ENCODE results near the gene CRIP3. TPM values are rescaled to one million over a fixed set of nuclear protein-coding genes. Genes with fewer than 3 reads are reported as not detected.
A peak's percentile ranks its signal among the peaks of the same experiment; 100 is the strongest.

Gene CRIP3
- total and polyA plus RNA-seq, 8 donors: 0.37 to 1.6 (median 0.92) TPM; not detected in 5

DNA sequence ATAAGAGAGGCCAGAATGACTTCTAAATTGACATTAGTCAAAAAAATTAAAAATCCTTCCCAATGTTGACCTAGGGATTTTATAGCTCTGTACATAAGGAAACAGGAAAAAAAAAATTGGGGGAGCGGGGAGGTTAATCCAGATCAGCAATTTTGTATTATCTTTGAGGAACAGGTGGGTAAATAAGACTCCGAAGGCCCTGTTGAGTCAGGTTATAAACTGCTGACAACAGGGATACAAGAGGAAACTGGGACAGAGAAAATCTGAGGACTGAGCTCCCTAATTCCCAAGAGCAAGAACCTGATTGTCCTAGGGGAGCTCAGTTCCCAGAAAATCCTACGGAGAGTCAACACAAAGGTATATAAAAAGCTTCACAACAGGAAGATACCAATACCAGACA is 26.8 kb upstream of the CRIP3 start:
- Histone ChIP-seq H3K4me3 (no peak overlapping the region), H3K27me3 (no peaks in the 10 kb centered on the region), H3K36me3 (peaks cover 21 to 38% (median 35%) of the 10 kb centered on the region in 4 donors), H3K9me3 (no peaks in the 10 kb centered on the region), H3K27ac (peak overlapping the region in 2 of 5 donors; percentile 6 to 33), H3K4me1 (peaks cover 7 to 19% (median 9%) of the 10 kb centered on the region in 4 donors)
- intact Hi-C loops (cut with DNase I; ENCODE audit: low total_unique reads): loop anchor here (10.0 kb wide), 1 partner anchor 61 kb away; no protein-coding TSS in a partner anchor
- no peak for TF ChIP-seq EP300 (IDR thresholded peaks at IDR 0.05)
- peak in 1 of 2 donors; percentile 41 for DNase-seq
- WGBS, 5 donors: 37 to 62% (median 49%) methylated on average over 3 of the region's 3 CpGs

DNA sequence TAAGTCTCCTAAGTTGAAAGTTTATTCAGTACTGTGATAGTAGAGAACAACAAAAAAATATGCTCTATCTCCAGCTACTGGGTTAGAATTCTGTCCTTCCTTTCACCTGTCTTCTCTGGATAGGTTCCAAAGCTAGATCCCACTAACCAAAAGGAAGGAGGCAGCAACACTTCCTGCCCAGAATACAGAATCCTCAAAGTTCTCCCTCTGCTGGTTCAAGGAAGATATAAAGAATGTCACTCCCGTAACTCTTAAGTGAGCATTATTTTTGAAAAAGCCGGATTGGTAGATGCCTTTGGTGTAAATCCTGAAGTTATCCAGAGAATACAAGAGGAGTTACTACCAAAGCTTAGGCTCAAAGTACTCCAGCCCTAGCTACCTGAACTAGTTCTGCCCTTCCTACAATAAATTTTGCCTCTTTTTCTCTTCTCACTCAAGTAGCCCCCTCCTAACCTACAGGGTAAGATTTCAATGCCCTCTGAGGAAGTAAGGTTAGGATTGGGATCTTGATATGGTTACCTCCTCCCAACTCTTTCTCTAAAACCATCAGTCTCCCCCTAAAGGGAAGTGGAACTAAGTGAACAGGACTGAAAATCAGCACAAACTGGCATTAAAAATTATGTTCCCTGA is 26.0 kb upstream of the CRIP3 start:
- H3K27ac ChIP-seq: peak overlapping the region in 1 of 5 donors; percentile 8
- H3K4me3 ChIP-seq: no peak overlapping the region
- peak in 1 of 2 donors; percentile 77 for DNase-seq
- no peaks in the 10 kb centered on the region for H3K9me3 ChIP-seq
- 17 to 26% (median 18%) methylated on average over 2 of the region's 2 CpGs for WGBS, 5 donors
- no peaks in the 10 kb centered on the region for H3K27me3 ChIP-seq
- H3K4me1 ChIP-seq: peaks cover 7 to 19% (median 9%) of the 10 kb centered on the region in 4 donors
- H3K36me3 ChIP-seq: peaks cover 13 to 29% (median 26%) of the 10 kb centered on the region in 4 donors
- TF ChIP-seq POLR2AphosphoS5 (IDR thresholded peaks at IDR 0.05) (no peak), EP300 (IDR thresholded peaks at IDR 0.05) (no peak), POLR2A (IDR thresholded peaks at IDR 0.05) (no peak)
- TF ChIP-seq, protein P1, sequence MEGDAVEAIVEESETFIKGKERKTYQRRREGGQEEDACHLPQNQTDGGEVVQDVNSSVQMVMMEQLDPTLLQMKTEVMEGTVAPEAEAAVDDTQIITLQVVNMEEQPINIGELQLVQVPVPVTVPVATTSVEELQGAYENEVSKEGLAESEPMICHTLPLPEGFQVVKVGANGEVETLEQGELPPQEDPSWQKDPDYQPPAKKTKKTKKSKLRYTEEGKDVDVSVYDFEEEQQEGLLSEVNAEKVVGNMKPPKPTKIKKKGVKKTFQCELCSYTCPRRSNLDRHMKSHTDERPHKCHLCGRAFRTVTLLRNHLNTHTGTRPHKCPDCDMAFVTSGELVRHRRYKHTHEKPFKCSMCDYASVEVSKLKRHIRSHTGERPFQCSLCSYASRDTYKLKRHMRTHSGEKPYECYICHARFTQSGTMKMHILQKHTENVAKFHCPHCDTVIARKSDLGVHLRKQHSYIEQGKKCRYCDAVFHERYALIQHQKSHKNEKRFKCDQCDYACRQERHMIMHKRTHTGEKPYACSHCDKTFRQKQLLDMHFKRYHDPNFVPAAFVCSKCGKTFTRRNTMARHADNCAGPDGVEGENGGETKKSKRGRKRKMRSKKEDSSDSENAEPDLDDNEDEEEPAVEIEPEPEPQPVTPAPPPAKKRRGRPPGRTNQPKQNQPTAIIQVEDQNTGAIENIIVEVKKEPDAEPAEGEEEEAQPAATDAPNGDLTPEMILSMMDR (IDR thresholded peaks at IDR 0.05): peak in 4 of 7 experiments; percentile 9 to 60 (median 36)
- intact Hi-C loops (cut with DNase I; ENCODE audit: low total_unique reads): loop anchor here (10.0 kb wide), 1 partner anchor 60 kb away; no protein-coding TSS in a partner anchor

DNA sequence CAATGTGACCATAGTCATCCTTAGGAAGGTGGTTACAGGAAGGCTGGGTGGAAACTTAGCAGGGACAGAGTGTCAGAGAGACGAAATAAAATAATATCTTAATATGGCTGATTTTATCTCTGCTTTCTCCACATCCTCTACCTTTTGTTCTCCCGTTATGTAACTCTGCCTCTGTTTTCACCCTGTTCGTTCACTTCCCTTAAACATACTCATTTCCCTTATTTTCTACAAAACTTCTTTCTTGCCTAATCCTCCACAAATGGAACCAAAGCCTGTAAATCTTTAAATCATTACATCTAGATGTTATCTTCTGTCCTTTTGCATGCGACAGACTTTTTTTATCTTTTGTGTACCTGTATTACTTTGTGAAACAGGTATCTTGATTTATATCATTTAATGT is 23.3 kb upstream of the CRIP3 start:
- peaks cover 0 to 15% (median 1%) of the 10 kb centered on the region in 4 donors for H3K36me3 ChIP-seq
- intact Hi-C loops (cut with DNase I; ENCODE audit: low total_unique reads): loop anchor here (10.0 kb wide), 1 partner anchor 57 kb away; no protein-coding TSS in a partner anchor
- no peak overlapping the region for H3K27ac ChIP-seq
- no peaks in the 10 kb centered on the region for H3K9me3 ChIP-seq
- 48 to 57% (median 56%) methylated on average over 4 of the region's 4 CpGs for WGBS, 5 donors
- H3K4me1 ChIP-seq: peaks cover 7 to 19% (median 9%) of the 10 kb centered on the region in 4 donors
- H3K27me3 ChIP-seq: no peaks in the 10 kb centered on the region
- DNase-seq: no peak
- no peak overlapping the region for H3K4me3 ChIP-seq
- TF ChIP-seq EP300 (IDR thresholded peaks at IDR 0.05) (no peak), POLR2AphosphoS5 (IDR thresholded peaks at IDR 0.05) (no peak), POLR2A (IDR thresholded peaks at IDR 0.05) (no peak)
- TF ChIP-seq, protein P1 (IDR thresholded peaks at IDR 0.05): no peak

DNA sequence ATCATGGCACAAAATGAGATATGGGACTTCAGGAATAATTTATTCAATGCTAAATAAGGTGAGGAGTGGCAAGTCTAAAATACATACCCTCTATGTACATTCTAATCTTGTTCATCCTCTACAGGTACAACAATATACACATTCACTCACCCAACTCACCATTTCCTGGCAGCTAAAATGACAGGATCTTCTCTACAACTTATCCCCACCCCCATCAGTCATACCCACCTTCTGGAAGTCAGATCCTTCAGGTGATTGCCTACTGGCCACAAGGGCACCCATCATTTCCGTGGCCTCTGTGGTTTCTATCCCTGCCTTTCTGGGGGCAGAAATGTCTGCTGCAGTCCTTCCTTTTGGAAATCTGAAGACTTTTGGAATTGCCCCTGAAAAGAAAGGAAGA is 22.8 kb upstream of the CRIP3 start:
- no peak overlapping the region for H3K27ac ChIP-seq
- 53 to 68% (median 61%) methylated on average over 1 of the region's 1 CpG for WGBS, 5 donors
- H3K27me3 ChIP-seq: no peaks in the 10 kb centered on the region
- no peaks in the 10 kb centered on the region for H3K9me3 ChIP-seq
- no peak for DNase-seq
- intact Hi-C loops (cut with DNase I; ENCODE audit: low total_unique reads): loop anchor here (10.0 kb wide), 1 partner anchor 57 kb away; no protein-coding TSS in a partner anchor
- peaks cover 0 to 16% (median under 1%) of the 10 kb centered on the region in 4 donors for H3K36me3 ChIP-seq
- TF ChIP-seq EP300 (IDR thresholded peaks at IDR 0.05) (no peak), POLR2A (IDR thresholded peaks at IDR 0.05) (no peak), POLR2AphosphoS5 (IDR thresholded peaks at IDR 0.05) (no peak)
- TF ChIP-seq, protein P1 (IDR thresholded peaks at IDR 0.05): no peak
- no peak overlapping the region for H3K4me3 ChIP-seq
- peaks cover 7 to 19% (median 9%) of the 10 kb centered on the region in 4 donors for H3K4me1 ChIP-seq

DNA sequence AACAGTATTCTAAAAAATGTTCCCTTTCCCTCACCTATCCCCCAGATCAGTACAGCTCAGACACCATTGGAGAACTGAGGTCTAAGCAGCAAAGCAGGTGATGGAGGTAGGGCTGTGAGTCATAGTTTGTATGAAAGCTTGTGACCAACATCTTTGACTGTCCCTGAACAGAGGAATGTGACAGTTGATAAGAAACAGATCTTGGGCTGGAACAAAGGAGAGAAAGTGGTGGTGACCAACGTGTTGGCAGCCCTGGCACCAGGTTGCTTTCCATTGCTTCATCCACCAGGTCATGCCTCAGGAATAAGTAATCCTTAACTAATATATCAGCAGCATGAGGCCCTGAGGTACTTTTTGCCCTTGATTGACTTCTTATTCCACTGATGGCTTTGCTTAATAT is 19.9 kb upstream of the CRIP3 start:
- peaks cover 0 to 3% (median 0%) of the 10 kb centered on the region in 4 donors for H3K4me1 ChIP-seq
- DNase-seq: peak in 1 of 2 donors; percentile 20
- 3 to 31% (median 24%) methylated on average over 1 of the region's 1 CpG for WGBS, 5 donors
- TF ChIP-seq, protein P1 (IDR thresholded peaks at IDR 0.05): no peak
- no peak for TF ChIP-seq EP300 (IDR thresholded peaks at IDR 0.05)
- no peak for TF ChIP-seq POLR2A (IDR thresholded peaks at IDR 0.05)
- peak in 1 of 3 donors; percentile 25 for TF ChIP-seq POLR2AphosphoS5 (IDR thresholded peaks at IDR 0.05)
- H3K27ac ChIP-seq: no peak overlapping the region
- H3K27me3 ChIP-seq: no peaks in the 10 kb centered on the region
- no peak overlapping the region for H3K4me3 ChIP-seq
- no peaks in the 10 kb centered on the region for H3K9me3 ChIP-seq
- intact Hi-C loops (cut with DNase I; ENCODE audit: low total_unique reads): no loop called here
- H3K36me3 ChIP-seq: peaks cover 0 to 18% (median 0%) of the 10 kb centered on the region in 4 donors

Data from stomach (tissue), 9 donors.